Liver (tissue), 9 donors: ENCODE data around the gene CTXND1. TPM values are rescaled to one million over a fixed set of nuclear protein-coding genes. Genes with fewer than 3 reads are reported as not detected.

ENCODE experiments used
- DNase-seq: peaks from one replicate; pipeline ENCODE4 v3.0.0-alpha.2; 2017; ENCODE audit warnings: low spot score
- H3K27ac ChIP-seq, 2 donors: one replicate each; pipeline ENCODE4 v1.7.0; 2013; ENCODE audit warnings: inconsistent platforms in 2 of 2, low read length in 2 of 2, control low read depth in 1 of 2, low read depth in 1 of 2, mild to moderate bottlenecking in 1 of 2
- H3K27me3 ChIP-seq, 4 donors: one replicate each; pipeline versions ENCODE4 v1.6.1 to v1.7.0; 2013; ENCODE audit warnings: low read length in 3 of 4, inconsistent platforms in 1 of 4, mild to moderate bottlenecking in 1 of 4, moderate library complexity in 1 of 4; ENCODE audit not compliant: control insufficient read depth in 4 of 4, insufficient read depth in 4 of 4
- H3K36me3 ChIP-seq, 4 donors: one replicate each; pipeline versions ENCODE4 v1.6.1 to v1.7.0; 2013; ENCODE audit warnings: low read length in 3 of 4, mild to moderate bottlenecking in 3 of 4, low read depth in 1 of 4, moderate library complexity in 1 of 4; ENCODE audit not compliant: control insufficient read depth in 4 of 4, insufficient read depth in 3 of 4
- H3K4me1 ChIP-seq, 4 donors: one replicate each; pipeline versions ENCODE4 v1.6.1 to v1.7.0; 2013; ENCODE audit warnings: low read length in 3 of 4, mild to moderate bottlenecking in 3 of 4, moderate library complexity in 1 of 4; ENCODE audit not compliant: control insufficient read depth in 4 of 4, insufficient read depth in 4 of 4
- H3K4me3 ChIP-seq, 3 donors: one replicate each; pipeline versions ENCODE4 v1.6.1 to v1.7.0; 2013; ENCODE audit warnings: low read length in 3 of 3, control low read depth in 1 of 3, low read depth in 1 of 3, mild to moderate bottlenecking in 1 of 3
- H3K9ac ChIP-seq, 2 donors: one replicate each; pipeline ENCODE4 v1.7.0; 2013; ENCODE audit warnings: low read length in 2 of 2, mild to moderate bottlenecking in 2 of 2, moderate library complexity in 2 of 2, control low read depth in 1 of 2, low read depth in 1 of 2
- H3K9me3 ChIP-seq, 4 donors: one replicate each; pipeline versions ENCODE4 v1.6.1 to v1.7.0; 2013; ENCODE audit warnings: low read length in 3 of 4; ENCODE audit not compliant: control insufficient read depth in 4 of 4
- ATF3 ChIP-seq: IDR thresholded peaks from 2 replicates; pipeline ENCODE4 v1.6.1; 2016; ENCODE audit warnings: antibody characterized with exemption
- CTCF ChIP-seq: fragments of 150-350 bp; IDR thresholded peaks from 2 replicates; pipeline ENCODE4 v1.5.1; 2017; ENCODE audit warnings: improper control_type of control experiment, low read depth, low read length; ENCODE audit not compliant: missing input control
- EGR1 ChIP-seq, 2 donors: IDR thresholded peaks; 2 replicates each; pipeline ENCODE4 v1.6.1; 2016 to 2018; ENCODE audit warnings: antibody characterized with exemption in 2 of 2, low read depth in 2 of 2
- FOXA1 ChIP-seq: IDR thresholded peaks from 2 replicates; pipeline ENCODE4 v1.6.1; 2016; ENCODE audit warnings: antibody characterized with exemption
- FOXA2 ChIP-seq: IDR thresholded peaks from 2 replicates; pipeline ENCODE4 v1.6.1; 2016; ENCODE audit warnings: antibody characterized with exemption
- GABPA ChIP-seq, 2 donors: IDR thresholded peaks in 1 of 2; conservative IDR thresholded peaks in 1 of 2; 2 replicates each; pipeline ENCODE4 v1.6.1; 2016; ENCODE audit warnings: antibody characterized with exemption in 2 of 2, mild to moderate bottlenecking in 1 of 2, moderate library complexity in 1 of 2
- HNF4A ChIP-seq, 2 donors: conservative IDR thresholded peaks; 2 replicates each; pipeline ENCODE4 v1.6.1; 2016; ENCODE audit warnings: antibody characterized with exemption in 2 of 2, mild to moderate bottlenecking in 2 of 2
- HNF4G ChIP-seq: IDR thresholded peaks from 2 replicates; pipeline ENCODE4 v1.6.1; 2016; ENCODE audit warnings: antibody characterized with exemption
- JUND ChIP-seq, 2 donors: IDR thresholded peaks; 2 replicates each; pipeline ENCODE4 v1.6.1; 2016; ENCODE audit warnings: antibody characterized with exemption in 2 of 2
- NR2F2 ChIP-seq: IDR thresholded peaks from 2 replicates; pipeline ENCODE4 v1.6.1; 2016; ENCODE audit warnings: antibody characterized with exemption
- RAD21 ChIP-seq, 2 donors: IDR thresholded peaks; 2 replicates each; pipeline ENCODE4 v1.6.1; 2016; ENCODE audit warnings: antibody characterized with exemption in 2 of 2, mild to moderate bottlenecking in 2 of 2
- RXRA ChIP-seq, 2 donors: IDR thresholded peaks; 2 replicates each; pipeline ENCODE4 v1.6.1; 2017 to 2018; ENCODE audit warnings: antibody characterized with exemption in 2 of 2, mild to moderate bottlenecking in 1 of 2
- SP1 ChIP-seq: IDR thresholded peaks from 2 replicates; pipeline ENCODE4 v1.6.1; 2018; ENCODE audit warnings: antibody characterized with exemption, mild to moderate bottlenecking
- TAF1 ChIP-seq: conservative IDR thresholded peaks from 2 replicates; pipeline ENCODE4 v1.6.1; 2016; ENCODE audit warnings: antibody characterized with exemption, mild to moderate bottlenecking
- YY1 ChIP-seq: IDR thresholded peaks from 2 replicates; pipeline ENCODE4 v1.6.1; 2016; ENCODE audit warnings: antibody characterized with exemption, mild to moderate bottlenecking
- ZBTB33 ChIP-seq: IDR thresholded peaks from 2 replicates; pipeline ENCODE4 v1.6.1; 2016; ENCODE audit warnings: antibody characterized with exemption
- WGBS: extraction: QIAGEN DNeasy Blood & Tissue Kit; methylation state at CpG from one replicate; pipeline ENCODE4 v1.1.7; 2013; 5-methylcytosine and 5-hydroxymethylcytosine counted together
- polyA plus RNA-seq, 2 donors: library from polyadenylated mRNA; stranded (reverse) in 1 of 2; unstranded in 1 of 2; fragments of 200-250 nt in 1 of 2; fragments of >200 nt in 1 of 2; fragmentation: Nextera tagmentation in 1 of 2; extraction: Ambion mirVana in 1 of 2; gene quantifications; one replicate each; pipeline versions ENCODE4 v1.2.1 to v1.2.3, GENCODE V29; 2013 to 2015
- total RNA-seq, 2 donors: library from RNA; depleted of rRNA; stranded (reverse); fragments of >200 nt; gene quantifications; one replicate each; pipeline ENCODE4 v1.2.3, GENCODE V29; 2014
- TF ChIP-seq, protein P1 (sequence below): IDR thresholded peaks from 2 replicates; pipeline ENCODE4 v1.6.1; 2016; ENCODE audit warnings: antibody characterized with exemption
- TF ChIP-seq, protein P2 (sequence below): IDR thresholded peaks from 2 replicates; pipeline ENCODE4 v1.6.1; 2016; ENCODE audit warnings: antibody characterized with exemption, mild to moderate bottlenecking
- donor health status: healthy.
- donor health status: healthy.
- donor health status: healthy.
- donor health status: healthy.
- donor health status: healthy.

CTXND1 gene
- total and polyA plus RNA-seq, 4 donors, result 2.9 to 4.1 (median 3.1) TPM

DNA sequence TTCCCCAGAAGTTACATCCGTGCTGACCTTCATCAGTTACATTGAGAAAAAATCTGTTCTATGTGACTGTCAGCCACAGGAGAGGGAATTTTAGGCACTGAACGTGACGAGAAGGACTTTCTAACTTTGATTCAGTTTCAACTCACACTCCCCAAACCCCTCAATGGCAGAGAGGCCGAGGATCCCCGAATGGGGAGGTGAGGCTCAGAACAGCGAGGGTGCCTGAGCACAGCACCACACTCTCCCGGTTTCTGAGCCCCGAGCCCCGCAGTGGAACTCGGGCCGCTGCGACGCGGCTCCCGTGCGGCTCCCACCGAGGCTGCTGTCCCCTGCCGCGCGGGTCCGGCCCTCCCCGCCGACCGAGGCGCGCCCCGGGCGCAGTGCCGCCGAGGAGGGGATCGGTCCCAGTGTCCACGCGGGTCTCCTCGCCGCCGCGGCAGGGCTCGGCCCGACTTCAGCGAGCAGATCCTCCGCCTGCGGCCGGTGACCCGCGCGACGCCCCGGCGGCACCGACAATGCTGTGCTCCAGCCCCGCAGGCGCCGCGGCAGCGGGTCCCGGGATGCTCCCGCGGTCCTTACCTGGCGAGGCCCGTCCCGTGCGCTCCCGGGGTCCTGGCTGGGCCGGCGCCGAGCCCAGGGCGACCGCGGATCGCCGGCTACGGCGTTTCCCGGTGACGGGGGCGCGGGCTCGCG is 439 bp downstream of the CTXND1 start:
- WGBS, result 1% methylated on average over 79 of the region's 79 CpGs
- peak overlapping the region; percentile 45 to 75 (median 71) for H3K4me3 ChIP-seq
- no peak for DNase-seq

GRCh38 chr15:80250614-80251427 is 1.2 kb downstream of the CTXND1 start:
- Histone ChIP-seq H3K9ac (peak overlapping the region; percentile 64 to 97), H3K27ac (peak overlapping the region; percentile 84 to 85), H3K9me3 (no peaks in the 10 kb centered on the region), H3K4me1 (peaks cover 6 to 40% (median 31%) of the 10 kb centered on the region in 4 donors), H3K27me3 (no peaks in the 10 kb centered on the region), H3K4me3 (peak overlapping the region; percentile 45 to 75 (median 71)), H3K36me3 (no peaks in the 10 kb centered on the region)
- TF ChIP-seq ATF3 (no peak), ZBTB33 (no peak), EGR1 (IDR thresholded peaks at IDR 0.05; ENCODE audit: low read depth in 2 of 2) (no peak), NR2F2 (no peak), TAF1 (peak; percentile 50), RAD21 (IDR thresholded peaks at IDR 0.05) (no peak), HNF4G (no peak), HNF4A (conservative IDR thresholded peaks at IDR 0.05) (no peak), FOXA1 (no peak), RXRA (IDR thresholded peaks at IDR 0.05) (no peak), YY1 (peak; percentile 67), JUND (IDR thresholded peaks at IDR 0.05) (no peak), GABPA (IDR thresholded peaks at IDR 0.05 in 1 of 2, conservative IDR thresholded peaks at IDR 0.05 in 1 of 2) (no peak), FOXA2 (no peak), SP1 (no peak), CTCF (no peak)
- TF ChIP-seq, protein P1, sequence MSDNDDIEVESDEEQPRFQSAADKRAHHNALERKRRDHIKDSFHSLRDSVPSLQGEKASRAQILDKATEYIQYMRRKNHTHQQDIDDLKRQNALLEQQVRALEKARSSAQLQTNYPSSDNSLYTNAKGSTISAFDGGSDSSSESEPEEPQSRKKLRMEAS, result no peak
- TF ChIP-seq, protein P2, sequence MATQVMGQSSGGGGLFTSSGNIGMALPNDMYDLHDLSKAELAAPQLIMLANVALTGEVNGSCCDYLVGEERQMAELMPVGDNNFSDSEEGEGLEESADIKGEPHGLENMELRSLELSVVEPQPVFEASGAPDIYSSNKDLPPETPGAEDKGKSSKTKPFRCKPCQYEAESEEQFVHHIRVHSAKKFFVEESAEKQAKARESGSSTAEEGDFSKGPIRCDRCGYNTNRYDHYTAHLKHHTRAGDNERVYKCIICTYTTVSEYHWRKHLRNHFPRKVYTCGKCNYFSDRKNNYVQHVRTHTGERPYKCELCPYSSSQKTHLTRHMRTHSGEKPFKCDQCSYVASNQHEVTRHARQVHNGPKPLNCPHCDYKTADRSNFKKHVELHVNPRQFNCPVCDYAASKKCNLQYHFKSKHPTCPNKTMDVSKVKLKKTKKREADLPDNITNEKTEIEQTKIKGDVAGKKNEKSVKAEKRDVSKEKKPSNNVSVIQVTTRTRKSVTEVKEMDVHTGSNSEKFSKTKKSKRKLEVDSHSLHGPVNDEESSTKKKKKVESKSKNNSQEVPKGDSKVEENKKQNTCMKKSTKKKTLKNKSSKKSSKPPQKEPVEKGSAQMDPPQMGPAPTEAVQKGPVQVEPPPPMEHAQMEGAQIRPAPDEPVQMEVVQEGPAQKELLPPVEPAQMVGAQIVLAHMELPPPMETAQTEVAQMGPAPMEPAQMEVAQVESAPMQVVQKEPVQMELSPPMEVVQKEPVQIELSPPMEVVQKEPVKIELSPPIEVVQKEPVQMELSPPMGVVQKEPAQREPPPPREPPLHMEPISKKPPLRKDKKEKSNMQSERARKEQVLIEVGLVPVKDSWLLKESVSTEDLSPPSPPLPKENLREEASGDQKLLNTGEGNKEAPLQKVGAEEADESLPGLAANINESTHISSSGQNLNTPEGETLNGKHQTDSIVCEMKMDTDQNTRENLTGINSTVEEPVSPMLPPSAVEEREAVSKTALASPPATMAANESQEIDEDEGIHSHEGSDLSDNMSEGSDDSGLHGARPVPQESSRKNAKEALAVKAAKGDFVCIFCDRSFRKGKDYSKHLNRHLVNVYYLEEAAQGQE, result no peak
- 26% methylated on average over 20 of the region's 20 CpGs for WGBS
- DNase-seq, result no peak

More for the DNA sequence above, 439 bp downstream of the CTXND1 start:
- Histone ChIP-seq H3K4me1 (peaks cover 6 to 36% (median 28%) of the 10 kb centered on the region in 4 donors), H3K9ac (peak overlapping the region; percentile 64 to 97), H3K36me3 (no peaks in the 10 kb centered on the region), H3K27ac (peak overlapping the region; percentile 84 to 85), H3K9me3 (no peaks in the 10 kb centered on the region), H3K27me3 (no peaks in the 10 kb centered on the region)
- peak; percentile 55 for TF ChIP-seq YY1
- TF ChIP-seq SP1, result no peak
